Trophoblast cell (in vitro differentiated cells and primary cell): ENCODE measurements around the gene GAS2L3.
"Not testable (repeated sequence)": the region's sequence is repeated elsewhere in the genome, so short reads cannot be mapped to it uniquely, and the experiment has no call there.

Experiments used
- DNase-seq, 2 donors: peaks; one replicate each; pipeline ENCODE4 v3.0.0-alpha.2; 2016
- H2AFZ ChIP-seq: 2 replicates; pipeline ENCODE4 v1.6.1; 2013; ENCODE audit warnings: low read length, moderate library complexity, mild to moderate bottlenecking; ENCODE audit not compliant: insufficient read depth, poor library complexity
- H2AK5ac ChIP-seq: 2 replicates; pipeline ENCODE4 v1.6.1; 2013; ENCODE audit warnings: mild to moderate bottlenecking, low read length
- H2BK120ac ChIP-seq: 2 replicates; pipeline ENCODE4 v1.6.1; 2013; ENCODE audit warnings: low read length, mild to moderate bottlenecking, moderate library complexity; ENCODE audit not compliant: insufficient read depth, poor library complexity
- H2BK12ac ChIP-seq: 2 replicates; pipeline ENCODE4 v1.6.1; 2013; ENCODE audit warnings: mild to moderate bottlenecking, low read length, moderate library complexity
- H2BK5ac ChIP-seq: 2 replicates; pipeline ENCODE4 v1.6.1; 2013; ENCODE audit warnings: low read length, low read depth, moderate library complexity, mild to moderate bottlenecking; ENCODE audit not compliant: poor library complexity
- H3K14ac ChIP-seq: 2 replicates; pipeline ENCODE4 v1.6.1; 2013; ENCODE audit warnings: mild to moderate bottlenecking, low read length
- H3K18ac ChIP-seq: 2 replicates; pipeline ENCODE4 v1.6.1; 2013; ENCODE audit warnings: mild to moderate bottlenecking, low read length
- H3K23ac ChIP-seq: 2 replicates; pipeline ENCODE4 v1.6.1; 2013; ENCODE audit warnings: low read length
- H3K27ac ChIP-seq: 2 replicates; pipeline ENCODE4 v1.5.1; 2013; ENCODE audit warnings: low read depth, mild to moderate bottlenecking, inconsistent platforms, low read length, moderate library complexity
- H3K27me3 ChIP-seq: 2 replicates; pipeline ENCODE4 v1.6.1; 2013; ENCODE audit warnings: inconsistent platforms, mild to moderate bottlenecking, low read length, moderate library complexity; ENCODE audit not compliant: insufficient read depth
- H3K36me3 ChIP-seq, 2 experiments: 1 replicate in 1 of 2; 2 replicates in 1 of 2; pipeline ENCODE4 v1.6.1; 2013; ENCODE audit warnings: low read length in 2 of 2, mild to moderate bottlenecking in 2 of 2, moderate library complexity in 1 of 2; ENCODE audit not compliant: insufficient read depth in 2 of 2, control insufficient read depth in 1 of 2
- H3K4ac ChIP-seq: 2 replicates; pipeline ENCODE4 v1.6.1; 2013; ENCODE audit warnings: low read depth, mild to moderate bottlenecking, low read length, moderate library complexity
- H3K4me1 ChIP-seq, 2 experiments: 1 replicate in 1 of 2; 2 replicates in 1 of 2; pipeline ENCODE4 v1.6.1; 2013; ENCODE audit warnings: low read length in 2 of 2, mild to moderate bottlenecking in 2 of 2, moderate library complexity in 1 of 2; ENCODE audit not compliant: insufficient read depth in 2 of 2, control insufficient read depth in 1 of 2
- H3K4me2 ChIP-seq: 2 replicates; pipeline ENCODE4 v1.6.1; 2013; ENCODE audit warnings: inconsistent platforms, mild to moderate bottlenecking, low read length, moderate library complexity
- H3K4me3 ChIP-seq: 2 replicates; pipeline ENCODE4 v1.5.1; 2013; ENCODE audit warnings: mild to moderate bottlenecking, low read depth, low read length, inconsistent platforms
- H3K79me1 ChIP-seq: one replicate; pipeline ENCODE4 v1.6.1; 2013; ENCODE audit warnings: low read length
- H3K79me2 ChIP-seq: 2 replicates; pipeline ENCODE4 v1.6.1; 2013; ENCODE audit warnings: low read length, mild to moderate bottlenecking; ENCODE audit not compliant: control insufficient read depth, insufficient read depth, poor library complexity
- H3K9ac ChIP-seq: 2 replicates; pipeline ENCODE4 v1.6.1; 2013; ENCODE audit warnings: mild to moderate bottlenecking, low read length
- H3K9me3 ChIP-seq: 2 replicates; pipeline ENCODE4 v1.6.1; 2013; ENCODE audit warnings: low read depth, mild to moderate bottlenecking, control low read depth, inconsistent platforms, low read length; ENCODE audit not compliant: insufficient read depth
- H4K12ac ChIP-seq: 2 replicates; pipeline ENCODE4 v1.6.1; 2013; ENCODE audit warnings: low read depth, mild to moderate bottlenecking, low read length, moderate library complexity
- H4K8ac ChIP-seq: 2 replicates; pipeline ENCODE4 v1.6.1; 2013; ENCODE audit warnings: low read depth, mild to moderate bottlenecking, low read length, moderate library complexity
- H4K91ac ChIP-seq: one replicate; pipeline ENCODE4 v1.6.1; 2013; ENCODE audit warnings: low read depth, mild to moderate bottlenecking, low read length, moderate library complexity
- WGBS: extraction: QIAGEN DNeasy Blood & Tissue Kit; methylation state at CpG from one replicate; pipeline ENCODE4 v1.1.7; 2013; ENCODE audit warnings: missing lambda C conversion rate; ENCODE audit not compliant: insufficient read length, insufficient coverage; ENCODE audit errors: extremely low coverage; 5-methylcytosine and 5-hydroxymethylcytosine counted together

The GAS2L3 gene

GRCh38 chr12:100557357-100557756 is 16.1 kb upstream of the GAS2L3 start:
- no peak for DNase-seq
- H3K23ac ChIP-seq, result no peak overlapping the region
- H4K91ac ChIP-seq, result no peak overlapping the region
- no peak overlapping the region for H3K4ac ChIP-seq
- H3K79me1 ChIP-seq, result no peaks in the 10 kb centered on the region
- no peak overlapping the region for H3K9ac ChIP-seq
- H2BK120ac ChIP-seq, result no peak overlapping the region
- no peaks in the 10 kb centered on the region for H3K36me3 ChIP-seq
- H2AFZ ChIP-seq, result no peak overlapping the region
- H2BK12ac ChIP-seq, result no peak overlapping the region
- H3K27me3 ChIP-seq, result no peaks in the 10 kb centered on the region
- no peak overlapping the region for H4K12ac ChIP-seq
- no peaks in the 10 kb centered on the region for H3K79me2 ChIP-seq
- no peak overlapping the region for H3K14ac ChIP-seq
- H3K4me1 ChIP-seq, result no peaks in the 10 kb centered on the region
- no peak overlapping the region for H3K4me3 ChIP-seq
- no peak overlapping the region for H3K18ac ChIP-seq
- no CpG with 5 or more reads among the region's 2 CpGs for WGBS
- H2BK5ac ChIP-seq, result no peak overlapping the region
- no peak overlapping the region for H3K27ac ChIP-seq
- H2AK5ac ChIP-seq, result no peak overlapping the region
- H3K9me3 ChIP-seq, result no peaks in the 10 kb centered on the region
- no peak overlapping the region for H4K8ac ChIP-seq
- no peak overlapping the region for H3K4me2 ChIP-seq

- not testable (repeated sequence) for DNase-seq, H4K91ac ChIP-seq, H2BK120ac ChIP-seq, H3K23ac ChIP-seq, H3K14ac ChIP-seq, H4K8ac ChIP-seq, H3K9me3 ChIP-seq, H3K27me3 ChIP-seq, H3K4ac ChIP-seq, H2AFZ ChIP-seq, H3K36me3 ChIP-seq, H2AK5ac ChIP-seq, H3K79me2 ChIP-seq, H3K4me3 ChIP-seq, H3K27ac ChIP-seq, H3K9ac ChIP-seq, H3K18ac ChIP-seq, H3K4me2 ChIP-seq, H3K4me1 ChIP-seq, H3K79me1 ChIP-seq, H2BK12ac ChIP-seq, H2BK5ac ChIP-seq, H4K12ac ChIP-seq
- WGBS, result no CpG with 5 or more reads among the region's 21 CpGs
Observed at GRCh38 chr12:100559261-100559660, 14.2 kb upstream of the GAS2L3 start.

- H3K4me2 ChIP-seq, result no peak overlapping the region
- no peak overlapping the region for H3K27ac ChIP-seq
- H2AFZ ChIP-seq, result no peak overlapping the region
- no peak overlapping the region for H3K4me3 ChIP-seq
- H4K12ac ChIP-seq, result no peak overlapping the region
- H3K4me1 ChIP-seq, result peaks cover 0 to 3% of the 10 kb centered on the region in 2 experiments
- H2AK5ac ChIP-seq, result no peak overlapping the region
- WGBS, result no CpG with 5 or more reads among the region's 2 CpGs
- H4K91ac ChIP-seq, result no peak overlapping the region
- H3K9me3 ChIP-seq, result no peaks in the 10 kb centered on the region
- no peak overlapping the region for H3K18ac ChIP-seq
- no peak overlapping the region for H3K23ac ChIP-seq
- H2BK5ac ChIP-seq, result no peak overlapping the region
- no peaks in the 10 kb centered on the region for H3K79me2 ChIP-seq
- H2BK120ac ChIP-seq, result no peak overlapping the region
- H4K8ac ChIP-seq, result no peak overlapping the region
- no peaks in the 10 kb centered on the region for H3K36me3 ChIP-seq
- H2BK12ac ChIP-seq, result no peak overlapping the region
- no peak for DNase-seq
- H3K14ac ChIP-seq, result no peak overlapping the region
- H3K4ac ChIP-seq, result no peak overlapping the region
- no peaks in the 10 kb centered on the region for H3K79me1 ChIP-seq
- H3K27me3 ChIP-seq, result no peaks in the 10 kb centered on the region
- no peak overlapping the region for H3K9ac ChIP-seq
Observed at GRCh38 chr12:100564090-100564489, 9.4 kb upstream of the GAS2L3 start.

- no peak overlapping the region for H4K91ac ChIP-seq
- DNase-seq, result no peak
- H3K4me3 ChIP-seq, result no peak overlapping the region
- no peak overlapping the region for H3K23ac ChIP-seq
- H3K9me3 ChIP-seq, result no peaks in the 10 kb centered on the region
- no peaks in the 10 kb centered on the region for H3K27me3 ChIP-seq
- no peaks in the 10 kb centered on the region for H3K36me3 ChIP-seq
- no peak overlapping the region for H3K4me2 ChIP-seq
- H3K9ac ChIP-seq, result no peak overlapping the region
- H2AFZ ChIP-seq, result no peak overlapping the region
- H3K4me1 ChIP-seq, result peaks cover 0 to 3% of the 10 kb centered on the region in 2 experiments
- no peak overlapping the region for H3K18ac ChIP-seq
- H2BK120ac ChIP-seq, result no peak overlapping the region
- H4K12ac ChIP-seq, result no peak overlapping the region
- no peak overlapping the region for H3K27ac ChIP-seq
- no peaks in the 10 kb centered on the region for H3K79me1 ChIP-seq
- WGBS, result no CpG with 5 or more reads among the region's 6 CpGs
- no peak overlapping the region for H4K8ac ChIP-seq
- no peak overlapping the region for H3K14ac ChIP-seq
- H3K79me2 ChIP-seq, result no peaks in the 10 kb centered on the region
- no peak overlapping the region for H2BK5ac ChIP-seq
- H2BK12ac ChIP-seq, result no peak overlapping the region
- H2AK5ac ChIP-seq, result no peak overlapping the region
- no peak overlapping the region for H3K4ac ChIP-seq
Observed at GRCh38 chr12:100564905-100565467, 8.5 kb upstream of the GAS2L3 start.
